Measurements from ENCODE around the gene ROBO3.

ROBO3 gene

DNA sequence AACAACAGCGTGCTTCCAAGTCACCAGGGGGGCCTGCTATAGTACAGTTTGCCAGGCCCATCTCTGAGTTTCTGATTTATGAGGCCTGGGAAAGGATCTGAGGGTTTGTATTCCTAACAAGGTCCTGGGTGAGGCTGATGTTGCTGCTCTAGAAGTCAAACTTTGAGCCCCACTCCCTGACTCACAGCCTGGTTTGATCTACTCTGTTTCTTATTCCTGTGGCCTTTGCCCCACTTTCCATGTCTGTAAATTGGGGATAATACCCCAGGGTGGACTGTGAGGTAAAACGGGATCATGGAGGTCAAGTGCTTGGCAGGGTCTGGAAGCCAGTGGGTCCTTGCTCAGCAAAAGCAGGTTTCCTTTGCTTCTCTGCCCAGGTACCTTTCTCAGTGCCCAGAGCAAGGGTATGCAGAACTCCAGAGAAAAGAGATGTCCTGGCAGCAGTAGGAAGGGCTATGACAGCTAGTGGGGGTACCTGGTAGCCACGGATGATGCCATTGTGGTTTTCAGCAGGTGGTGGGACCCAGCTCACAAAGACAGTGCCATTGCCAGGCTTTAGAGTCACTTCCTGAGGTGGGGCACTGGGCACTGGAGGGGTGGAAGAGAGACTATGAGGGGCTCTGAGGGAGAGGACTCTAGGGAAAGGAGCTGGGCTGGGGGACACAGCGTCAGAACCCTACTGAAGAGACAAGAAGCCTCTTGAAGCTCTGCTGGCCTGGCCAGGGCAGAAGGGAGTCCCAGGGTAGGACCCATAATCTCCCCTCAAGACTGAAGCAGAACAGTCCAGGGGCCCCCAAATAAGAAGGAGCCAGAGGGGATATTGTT lies 29.6 kb downstream of the ROBO3 start:
- DNase-seq: no peak

DNA sequence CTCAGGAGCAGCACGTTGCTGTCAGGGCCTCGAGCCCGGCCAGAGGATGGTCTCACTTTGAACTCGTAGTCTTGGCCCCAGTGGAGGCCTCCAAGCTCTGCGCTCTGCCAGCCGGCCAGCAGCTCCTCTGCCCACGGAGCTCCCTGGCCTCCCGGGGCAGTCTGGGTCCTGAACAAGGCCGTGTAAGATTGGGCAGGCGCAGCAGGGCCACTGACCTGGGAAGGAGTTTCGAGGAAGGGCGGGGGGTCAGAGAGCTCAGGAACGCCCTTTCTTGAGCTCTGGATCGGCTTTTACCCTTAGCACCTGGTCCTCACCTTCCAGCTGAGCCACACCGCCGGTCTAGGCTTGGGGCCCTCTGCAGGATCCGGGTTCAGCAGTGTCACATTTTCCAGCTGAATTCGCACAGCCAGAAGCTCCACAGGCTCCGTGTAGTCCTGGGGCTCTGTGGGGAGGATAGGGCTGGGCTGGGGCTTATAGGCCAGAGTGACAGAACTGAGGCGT lies 30.3 kb downstream of the ROBO3 start:
- DNase-seq: no peak

DNA sequence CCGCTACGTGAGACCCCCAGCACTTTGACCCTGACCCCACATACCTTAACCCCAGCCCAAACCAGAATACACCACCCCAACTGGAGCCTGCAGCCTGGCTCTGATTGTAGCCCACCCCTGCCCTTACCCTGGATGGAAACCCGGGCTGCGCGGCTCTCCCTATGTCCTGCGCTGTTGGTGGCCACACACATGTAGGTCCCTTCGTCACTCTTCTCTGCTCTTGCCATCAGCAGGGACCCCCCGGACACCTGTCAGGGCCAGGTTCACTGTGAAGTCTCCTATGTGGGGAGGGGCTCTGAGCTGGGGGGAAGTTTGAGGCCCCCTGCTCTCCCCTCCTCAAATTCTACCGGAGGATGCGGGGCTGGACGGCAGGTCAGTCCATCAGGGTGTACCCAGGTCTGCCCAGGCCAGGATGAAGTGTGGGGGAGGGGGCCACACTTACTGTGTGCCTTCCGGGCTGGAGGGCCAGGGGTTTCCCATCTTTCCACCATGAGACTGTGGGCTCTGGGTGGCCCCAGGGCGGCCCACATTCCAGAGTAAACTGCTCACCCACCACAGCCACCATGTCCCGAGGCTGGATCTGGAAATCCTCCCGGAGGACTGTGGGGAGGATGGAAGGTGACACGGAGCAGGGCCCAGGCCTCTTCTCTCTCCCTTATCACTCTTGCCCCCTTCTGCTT lies 31.0 kb downstream of the ROBO3 start:
- no peak for DNase-seq

DNA sequence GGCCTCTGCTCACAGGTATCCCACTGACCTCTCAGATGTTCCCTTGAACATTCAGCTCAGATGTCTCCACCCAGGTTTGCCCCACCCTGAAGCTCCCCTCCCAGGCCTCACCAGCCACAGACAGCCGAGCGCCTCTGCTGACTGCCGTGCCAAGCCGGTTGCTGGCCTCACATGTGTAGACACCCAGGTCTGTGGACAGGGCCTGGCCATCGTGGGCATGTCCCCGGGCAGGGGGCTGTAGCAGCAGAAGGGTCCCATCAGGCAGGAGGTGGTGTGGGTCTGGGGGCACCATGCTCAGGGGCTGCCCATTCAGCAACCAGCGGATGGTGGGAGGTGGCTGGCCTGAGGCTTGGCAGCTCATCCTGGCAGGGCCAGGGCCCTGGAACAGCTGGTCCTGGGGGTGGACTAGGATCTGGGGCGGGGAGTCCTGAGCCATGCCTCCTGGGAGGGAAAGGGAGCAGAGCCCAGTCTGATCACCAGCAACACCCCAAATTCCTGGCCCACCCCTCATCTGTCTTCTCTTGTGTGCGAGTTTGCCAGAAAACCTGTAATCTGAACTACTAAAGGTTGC lies 31.7 kb downstream of the ROBO3 start:
- no peak for DNase-seq

DNA sequence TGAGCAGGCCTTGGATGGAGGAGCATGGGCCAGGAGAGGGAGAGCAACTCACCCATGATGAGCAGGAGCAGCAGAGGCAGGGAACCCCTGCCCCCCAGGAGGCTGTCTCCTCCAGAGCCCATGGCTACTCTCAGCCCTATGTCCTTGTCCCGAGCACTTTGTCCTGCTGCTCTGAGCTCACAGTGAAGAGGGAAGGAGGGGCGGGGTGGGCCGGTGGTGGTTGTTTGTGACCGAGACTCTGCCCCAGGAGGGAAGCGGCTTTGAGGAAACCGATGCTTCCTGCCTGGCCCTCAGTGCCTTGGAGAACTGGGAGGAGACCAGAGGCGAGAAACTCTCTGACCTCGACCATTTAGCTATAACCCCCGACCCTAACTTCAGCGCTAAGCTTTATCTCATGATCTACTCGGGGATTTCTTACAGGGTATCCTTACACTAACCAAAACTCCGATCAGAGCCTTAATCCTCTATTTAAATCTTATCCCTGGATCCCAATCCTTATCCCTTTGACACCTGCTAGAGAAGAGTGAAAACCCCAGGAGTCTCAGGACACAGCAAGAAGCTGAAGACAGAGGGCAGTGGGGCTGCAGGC lies 32.5 kb downstream of the ROBO3 start, which contains the start of gene ROBO4:
ROBO4 (minus strand) TSS at position 192 of the 589 bp plus-strand sequence; CDS start at position 122, 70 bp downstream.
- DNase-seq: no peak

DNA sequence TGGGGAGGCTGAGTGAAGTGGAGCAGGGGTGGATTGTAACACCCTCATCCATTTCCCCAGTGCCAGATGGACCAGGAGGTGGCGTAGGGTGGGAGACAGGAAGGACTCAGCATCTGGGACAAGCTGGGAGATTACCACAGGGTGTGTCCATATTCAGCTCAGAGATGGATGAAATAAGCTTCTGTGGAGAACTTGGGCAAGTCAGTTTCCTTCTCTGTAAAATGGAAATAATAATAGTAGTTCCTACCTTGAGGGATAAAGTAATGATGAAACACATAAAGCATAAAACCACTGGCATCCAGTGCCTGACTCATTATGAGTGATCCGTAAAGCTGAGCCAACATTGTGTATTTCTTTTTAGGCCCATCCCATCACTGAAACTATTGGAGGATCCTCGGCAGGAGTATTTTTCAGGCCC lies 33.0 kb downstream of the ROBO3 start:
- DNase-seq: no peak

DNA sequence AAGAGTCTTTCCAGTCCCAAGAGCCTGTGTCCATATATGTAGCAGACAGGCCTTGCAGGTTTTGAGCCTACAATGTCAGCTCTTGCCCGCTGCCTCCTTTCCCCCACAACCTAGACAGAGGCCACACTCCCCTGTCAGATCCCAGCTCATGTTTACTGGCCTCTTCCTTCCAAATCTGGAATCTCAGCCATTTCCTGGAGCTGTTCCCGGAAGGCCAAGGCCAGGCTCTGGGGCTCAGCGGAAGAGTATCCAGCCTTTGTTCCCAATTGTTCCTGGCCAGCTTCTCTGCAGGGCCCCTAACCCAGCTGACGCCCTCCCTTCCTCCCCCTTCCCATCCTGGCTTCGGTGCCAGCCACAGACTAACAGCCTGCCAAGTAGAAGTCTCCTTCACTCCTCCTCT lies 33.5 kb downstream of the ROBO3 start:
- DNase-seq: no peak

DNA sequence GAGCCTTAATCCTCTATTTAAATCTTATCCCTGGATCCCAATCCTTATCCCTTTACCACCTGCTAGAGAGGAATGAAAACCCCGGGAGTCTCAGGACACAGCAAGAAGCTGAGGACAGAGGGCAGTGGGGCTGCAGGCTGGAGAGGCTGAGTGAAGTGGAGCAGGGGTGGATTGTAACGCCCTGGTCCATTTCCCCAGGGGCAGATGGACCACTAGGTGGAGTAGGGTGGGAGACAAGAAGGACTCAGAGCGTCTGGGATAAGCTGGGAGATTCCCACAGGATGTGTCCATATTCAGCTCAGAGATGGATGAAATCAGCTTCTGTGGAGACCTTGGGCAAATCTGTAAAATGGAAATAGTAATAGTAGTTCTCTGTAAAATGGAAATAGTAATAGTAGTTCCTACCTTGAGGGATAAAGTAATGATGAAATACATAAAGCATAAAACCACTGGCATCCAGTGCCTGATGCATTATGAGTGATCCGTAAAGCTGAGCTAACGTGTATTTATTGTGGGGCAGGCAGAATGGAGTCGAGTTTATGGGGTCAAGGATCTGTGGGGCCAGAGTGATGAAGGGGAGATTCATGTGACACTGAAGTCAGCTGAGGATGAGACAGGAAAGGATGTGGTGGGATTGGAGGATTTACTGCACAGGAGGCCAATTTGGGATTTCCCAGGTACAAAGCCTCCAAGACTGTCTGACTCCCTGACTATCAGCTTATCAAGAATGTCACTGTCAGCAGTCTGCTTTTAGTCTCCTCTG lies 34.3 kb downstream of the ROBO3 start:
- no peak for DNase-seq

DNA sequence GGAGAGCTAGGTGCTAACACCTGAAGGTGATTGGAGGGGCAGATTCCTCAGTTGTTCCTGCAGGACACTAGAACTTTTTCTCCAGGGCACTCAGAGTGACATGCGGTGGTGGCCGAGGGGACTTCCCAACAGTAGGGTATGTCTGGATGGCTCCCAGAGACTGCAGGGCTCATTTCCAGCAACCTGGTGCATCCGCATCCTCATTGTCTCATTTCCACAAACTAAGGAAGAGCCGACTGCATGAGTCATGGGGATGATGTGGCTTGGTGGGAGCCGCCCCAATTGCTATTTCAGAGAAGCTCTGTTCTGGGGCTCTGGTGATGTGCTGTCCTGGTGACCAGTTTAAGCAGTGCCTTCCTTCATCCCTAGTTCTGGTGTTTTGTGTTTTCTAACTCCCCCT lies 35.2 kb downstream of the ROBO3 start:
- no peak for DNase-seq

DNA sequence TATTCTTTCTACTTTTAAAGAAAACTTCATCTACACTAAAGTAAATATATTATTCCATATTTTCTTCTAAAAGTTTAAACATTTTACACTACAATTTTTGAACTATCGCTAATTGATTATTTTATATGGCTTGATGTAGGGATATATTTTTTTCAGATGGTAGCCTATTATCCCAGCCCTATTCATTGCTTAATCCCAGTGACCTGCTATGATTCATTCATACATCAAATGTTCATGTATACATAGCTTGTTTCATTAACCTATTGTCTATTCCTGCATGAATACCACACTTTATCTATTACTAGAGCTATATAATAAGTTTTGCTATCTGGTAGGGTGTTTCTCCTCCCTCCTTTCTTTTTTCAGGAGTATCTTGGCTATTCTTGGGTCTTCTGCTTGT lies 37.4 kb downstream of the ROBO3 start:
- DNase-seq: no peak

DNA sequence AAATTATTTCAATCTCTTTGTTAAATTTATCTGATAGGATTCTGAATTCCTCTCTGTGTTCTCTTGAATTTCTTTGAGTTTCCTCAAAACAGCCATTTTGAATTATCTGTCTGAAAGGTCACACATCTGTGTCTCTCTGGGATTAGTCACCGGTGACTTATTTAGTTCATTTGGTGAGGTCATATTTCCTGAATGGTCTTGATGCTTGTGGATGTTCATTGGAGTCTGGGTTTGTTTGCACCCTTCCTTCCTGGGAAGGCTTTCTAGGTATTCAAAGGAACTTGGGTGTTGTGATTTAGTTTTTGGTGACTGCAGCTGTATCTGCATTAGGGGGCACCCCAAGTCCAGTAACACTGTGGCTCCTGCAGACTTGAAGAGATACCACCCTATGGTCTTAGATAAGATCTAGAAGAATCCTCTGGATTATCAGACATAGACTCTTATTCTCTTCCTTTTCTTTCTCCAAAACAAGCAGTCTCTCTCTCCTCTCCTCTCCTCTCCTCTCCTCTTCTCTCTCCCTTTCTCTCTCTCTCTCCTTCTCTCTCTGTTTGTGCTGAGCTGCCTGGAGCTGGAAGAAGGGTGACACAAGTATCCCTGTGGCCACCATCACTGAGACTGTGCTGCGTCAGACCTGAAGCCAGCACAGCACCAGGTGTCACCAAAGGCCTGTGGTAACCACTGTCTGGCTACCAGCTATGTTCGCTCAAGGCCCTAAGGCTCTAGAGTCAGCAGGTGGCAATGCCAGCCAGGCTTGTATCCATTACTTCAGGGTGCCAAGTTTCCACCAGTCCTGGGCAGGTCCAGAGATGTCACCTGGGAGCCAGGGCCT lies 50.5 kb downstream of the ROBO3 start:
- DNase-seq: no peak

DNA sequence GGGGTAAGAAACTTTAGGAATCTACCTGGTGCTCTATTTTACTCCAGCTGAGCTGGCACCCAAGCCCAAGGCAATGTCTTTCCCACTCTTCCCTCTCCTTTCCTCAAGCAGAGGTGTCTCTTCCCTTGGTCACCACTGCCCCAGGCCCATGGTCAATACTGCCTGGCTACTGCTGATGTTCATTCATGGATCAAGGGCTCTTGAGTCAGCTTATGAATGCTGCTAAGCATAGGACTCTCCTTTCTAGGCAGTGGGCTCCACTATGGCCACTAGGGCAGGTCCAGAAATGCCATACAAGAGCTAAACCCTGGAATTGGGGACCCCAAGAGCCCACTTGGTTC lies 51.1 kb downstream of the ROBO3 start:
- DNase-seq: no peak

DNA sequence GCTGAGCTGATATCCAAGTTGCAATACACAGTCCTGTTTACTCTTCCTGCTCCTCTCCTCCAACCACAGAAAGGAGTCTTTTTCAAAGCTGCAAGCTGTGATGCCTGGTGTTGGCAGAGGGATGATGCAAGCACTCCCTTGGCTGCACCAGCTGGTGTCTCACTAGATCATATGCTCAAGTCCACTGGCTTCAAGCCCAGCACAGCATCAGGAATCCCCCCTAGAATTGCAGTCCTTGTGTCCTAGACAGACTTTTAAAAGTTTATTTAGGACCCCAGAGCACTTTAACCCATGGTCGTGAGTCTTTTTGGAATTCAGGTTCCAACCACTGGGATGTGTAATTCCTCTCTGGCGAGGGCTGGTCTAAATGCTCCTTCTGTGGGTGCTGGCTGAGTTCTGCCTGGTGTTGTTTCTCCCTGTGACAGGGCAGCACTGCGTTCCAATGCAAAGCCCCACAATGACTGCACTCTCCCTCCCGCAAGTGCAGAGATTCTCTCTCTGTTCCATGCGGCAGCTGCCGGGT lies 51.9 kb downstream of the ROBO3 start:
- DNase-seq: no peak

DNA sequence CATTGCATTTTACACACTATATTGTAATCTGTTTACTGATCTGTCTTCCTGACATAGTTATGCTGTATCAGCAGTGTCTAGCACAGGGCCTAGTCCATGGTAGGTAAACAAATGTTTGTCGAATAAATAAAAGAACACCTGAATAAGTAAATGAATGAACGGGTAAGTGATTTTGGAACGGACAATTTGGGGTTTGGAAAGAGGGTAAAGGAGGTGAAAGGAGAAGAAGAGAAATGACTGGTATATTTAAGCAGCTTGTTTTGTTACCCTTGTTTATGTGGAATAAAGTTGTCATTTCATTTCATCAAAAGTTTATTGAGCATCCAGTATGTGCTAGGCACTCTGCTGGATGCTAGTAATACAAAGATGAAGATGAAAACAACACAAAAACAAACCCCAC lies 53.7 kb downstream of the ROBO3 start, which contains the start of gene HEPN1:
HEPN1 (plus strand) TSS at position 301 of the 400 bp plus-strand sequence.
- DNase-seq: no peak

DNA sequence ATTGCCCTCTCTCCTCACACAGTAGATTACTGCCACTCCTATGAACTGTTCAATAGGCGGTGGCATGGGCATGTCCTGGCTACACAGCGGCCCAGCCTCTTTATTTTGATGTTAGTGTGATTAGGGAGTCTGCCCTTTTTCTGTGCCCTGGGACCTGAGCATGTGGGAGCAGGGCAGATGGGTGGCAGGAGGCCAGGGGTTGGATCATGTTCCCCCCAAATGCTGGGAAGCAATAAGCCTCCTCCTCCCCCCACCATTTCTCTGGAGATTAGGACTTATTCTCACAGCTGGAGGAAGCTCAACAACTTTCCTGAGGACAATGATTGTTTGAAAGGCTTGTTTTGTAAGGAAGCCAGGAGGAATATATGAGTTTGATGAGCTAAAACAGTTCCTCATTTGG lies 54.7 kb downstream of the ROBO3 start:
- no peak for DNase-seq

DNA sequence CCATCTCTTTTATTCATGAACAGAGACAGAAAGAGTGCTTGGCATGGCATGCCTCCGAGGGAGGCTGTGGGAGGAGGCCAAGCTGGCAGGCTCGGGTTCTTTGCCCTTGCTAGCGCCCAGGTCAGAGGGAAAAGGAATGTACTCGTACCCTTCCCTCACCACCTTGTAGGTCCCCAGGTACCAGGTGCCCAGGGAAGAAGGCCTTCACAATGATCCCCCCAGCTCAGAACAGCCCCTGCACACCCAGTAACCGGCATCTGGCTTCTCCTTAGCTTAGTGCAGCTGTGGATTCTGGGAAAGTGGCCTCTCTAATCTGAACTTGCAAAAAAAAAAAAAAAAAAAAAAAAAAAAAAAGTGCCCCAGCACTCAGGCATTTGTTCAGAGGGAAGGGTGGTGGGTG lies 55.1 kb downstream of the ROBO3 start:
- no peak for DNase-seq

DNA sequence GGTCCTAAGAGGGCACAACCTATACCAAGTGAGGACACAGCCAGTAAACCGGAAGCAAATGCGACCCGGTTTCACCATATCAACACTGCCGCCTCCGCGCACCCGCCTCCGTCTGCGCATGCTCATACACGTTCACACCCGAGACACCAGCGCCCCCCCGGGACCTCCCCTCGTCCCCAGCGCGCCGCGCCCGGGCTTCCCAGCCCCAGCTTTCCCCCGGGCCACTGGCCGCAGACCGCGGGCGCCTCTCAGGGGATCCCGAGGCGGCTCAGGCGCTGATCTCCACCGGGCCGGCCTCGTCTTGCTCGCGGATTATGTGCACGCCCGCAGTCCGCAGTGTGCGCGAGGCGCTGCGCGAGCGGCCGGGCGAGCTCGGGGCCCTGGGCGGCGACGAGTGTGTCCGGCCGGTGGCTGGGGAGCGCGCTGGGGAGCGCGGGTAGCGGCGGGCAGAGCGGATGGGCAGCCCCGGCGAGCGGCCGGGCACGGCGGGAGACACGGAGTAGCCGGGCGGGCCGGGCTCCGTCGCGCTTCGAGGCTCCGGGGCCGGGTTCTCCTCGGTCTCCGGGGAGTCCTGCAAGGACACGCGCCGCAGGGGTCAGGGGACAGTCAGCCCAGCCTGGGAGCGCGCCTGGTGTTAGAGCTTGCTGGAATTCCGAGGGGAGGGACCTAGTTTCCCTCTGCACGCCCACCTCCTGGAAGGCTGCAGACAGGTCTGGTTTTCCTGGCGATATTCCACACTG lies 55.8 kb downstream of the ROBO3 start:
- DNase-seq: peak; percentile 86

DNA sequence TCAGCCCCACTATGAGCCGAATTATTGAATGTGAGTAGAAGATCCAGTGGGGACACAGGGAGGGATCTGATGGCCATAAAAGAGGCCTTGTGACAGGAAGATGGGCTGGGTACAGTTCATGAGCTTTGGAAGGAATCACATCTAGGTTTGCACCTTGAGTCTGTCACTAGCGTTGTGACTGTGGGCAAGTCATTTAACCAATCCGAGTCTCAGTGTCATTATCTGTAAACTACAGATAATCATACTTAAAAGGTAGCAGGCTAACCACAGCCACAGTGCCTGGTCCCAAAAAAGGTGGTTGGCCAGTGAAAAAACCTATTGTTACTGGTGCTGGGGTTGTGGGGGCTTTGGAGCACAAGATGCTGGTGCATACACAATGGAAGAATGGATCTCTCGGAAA lies 57.6 kb downstream of the ROBO3 start:
- DNase-seq: no peak

DNA sequence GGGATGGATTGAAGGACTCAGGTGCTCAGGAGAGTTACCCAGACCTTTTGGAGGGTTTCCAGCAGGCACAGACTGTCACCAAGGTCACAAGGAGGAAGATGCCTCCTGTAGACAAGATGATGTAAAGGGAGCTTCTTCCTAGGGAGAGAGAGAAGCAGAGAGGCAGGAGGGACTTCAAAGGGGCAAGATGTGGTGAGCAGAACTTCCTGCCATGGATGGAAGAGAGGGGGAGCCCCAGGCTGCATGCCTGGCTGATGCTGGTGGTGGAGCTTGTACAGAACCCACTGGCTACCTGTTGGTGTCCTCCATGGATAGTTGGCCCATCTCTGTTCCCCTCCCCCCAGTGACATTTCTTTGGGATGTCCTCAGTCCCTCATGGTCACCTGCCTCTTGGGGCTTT lies 58.1 kb downstream of the ROBO3 start:
- DNase-seq: no peak

DNA sequence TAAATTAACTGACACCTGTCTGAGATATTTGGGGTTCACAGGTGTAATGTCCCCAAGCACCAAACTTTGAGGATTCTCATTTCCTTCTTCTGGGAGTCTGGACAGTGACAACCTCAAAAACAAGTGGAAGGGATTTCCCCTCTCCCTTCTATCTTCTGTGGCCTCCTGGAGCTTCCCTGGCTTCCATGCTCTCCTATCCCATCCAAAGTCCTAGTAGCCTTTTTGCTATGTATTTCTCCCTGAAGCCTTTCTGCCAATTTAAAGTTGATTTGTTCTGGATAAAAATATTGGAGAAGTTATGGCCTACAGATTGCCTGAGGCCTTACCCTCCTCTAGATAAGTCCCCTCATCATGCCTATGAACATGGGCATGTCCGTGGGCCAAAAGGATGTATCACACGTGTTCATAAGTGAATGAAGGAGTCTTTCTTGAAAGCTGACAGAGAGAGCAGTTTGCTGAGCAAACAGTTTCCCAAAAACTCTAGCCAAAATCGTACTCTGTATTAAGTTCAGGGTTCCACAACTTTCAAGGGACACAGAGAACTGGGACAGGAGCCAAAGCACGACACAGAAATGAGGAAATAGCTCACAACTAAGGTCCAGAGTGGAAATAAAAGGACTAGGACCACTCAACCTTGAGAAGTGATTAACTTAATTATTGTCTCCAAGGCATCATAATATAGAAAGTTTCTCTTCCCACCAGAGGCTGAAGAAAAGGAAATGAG lies 63.9 kb downstream of the ROBO3 start:
- no peak for DNase-seq
